HG03159 (cell line): ENCODE measurements around the gene TMEM92.
"Not testable (repeated sequence)": the region's sequence is repeated elsewhere in the genome, so short reads cannot be mapped to it uniquely, and the experiment has no call there.

Experiments used
- ATAC-seq: cut with Tn5 transposase; IDR thresholded peaks from one replicate; pipeline ENCODE4 v1.9.1; 2021; ENCODE audit warnings: mild to moderate bottlenecking, moderate library complexity; ENCODE audit not compliant: unreplicated experiment

Gene TMEM92

DNA sequence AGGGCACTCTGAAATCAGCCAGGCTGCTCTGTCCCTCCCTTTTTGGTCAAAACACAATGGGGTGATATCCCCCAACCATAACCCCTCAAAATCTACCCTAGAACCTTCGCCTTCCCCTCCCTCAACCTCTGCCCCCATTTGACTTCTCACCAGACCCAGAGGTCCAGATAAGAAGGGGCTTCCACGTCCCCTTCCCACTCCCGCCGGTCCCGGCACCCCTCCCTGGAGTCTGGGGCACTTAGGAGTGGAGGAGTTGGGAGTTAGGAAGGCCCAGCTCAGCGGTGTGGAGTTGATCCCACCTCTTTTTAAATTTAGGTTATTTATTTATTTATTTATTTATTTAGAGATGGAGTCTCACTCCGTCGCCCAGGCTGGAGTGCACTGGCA, 619 bp upstream of the TMEM92 start:
- no peak for ATAC-seq

DNA sequence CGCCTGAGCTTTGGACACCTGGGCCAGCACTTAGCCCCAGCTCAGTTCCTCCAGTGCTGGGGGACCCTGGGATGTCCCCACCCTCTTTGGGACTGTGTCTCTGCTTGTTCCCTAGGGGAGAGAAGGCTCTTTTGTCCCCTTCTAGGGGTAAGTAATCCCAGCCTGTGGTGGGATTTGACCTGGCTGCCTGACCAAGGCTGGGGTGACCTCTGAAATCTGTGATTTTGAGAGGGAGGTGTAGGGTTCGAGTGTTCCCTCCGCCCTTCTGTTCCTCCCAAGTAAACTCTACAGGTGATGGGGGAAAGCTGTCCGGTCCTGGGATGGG, 593 bp downstream of the TMEM92 start:
- ATAC-seq: no peak

DNA sequence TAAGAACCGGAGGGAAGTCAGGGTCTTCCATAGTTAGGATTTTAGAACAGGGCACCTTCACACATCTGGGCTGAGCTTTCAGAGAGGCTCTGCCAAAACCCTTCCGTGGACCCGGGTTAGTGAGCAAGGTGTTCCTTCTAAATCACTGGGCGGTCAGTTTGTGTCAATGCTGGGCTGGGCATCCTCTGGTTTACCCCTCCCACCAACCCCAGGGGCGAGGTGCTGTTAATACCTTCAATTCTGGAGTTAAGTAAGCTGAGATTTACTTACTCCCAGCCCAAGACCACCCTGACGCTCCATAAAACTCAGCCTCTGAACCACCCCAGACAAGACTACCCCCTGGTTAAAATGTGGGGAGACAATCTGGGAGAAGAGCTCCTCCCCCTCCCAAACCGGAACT, 1.0 kb downstream of the TMEM92 start:
- ATAC-seq: no peak

DNA sequence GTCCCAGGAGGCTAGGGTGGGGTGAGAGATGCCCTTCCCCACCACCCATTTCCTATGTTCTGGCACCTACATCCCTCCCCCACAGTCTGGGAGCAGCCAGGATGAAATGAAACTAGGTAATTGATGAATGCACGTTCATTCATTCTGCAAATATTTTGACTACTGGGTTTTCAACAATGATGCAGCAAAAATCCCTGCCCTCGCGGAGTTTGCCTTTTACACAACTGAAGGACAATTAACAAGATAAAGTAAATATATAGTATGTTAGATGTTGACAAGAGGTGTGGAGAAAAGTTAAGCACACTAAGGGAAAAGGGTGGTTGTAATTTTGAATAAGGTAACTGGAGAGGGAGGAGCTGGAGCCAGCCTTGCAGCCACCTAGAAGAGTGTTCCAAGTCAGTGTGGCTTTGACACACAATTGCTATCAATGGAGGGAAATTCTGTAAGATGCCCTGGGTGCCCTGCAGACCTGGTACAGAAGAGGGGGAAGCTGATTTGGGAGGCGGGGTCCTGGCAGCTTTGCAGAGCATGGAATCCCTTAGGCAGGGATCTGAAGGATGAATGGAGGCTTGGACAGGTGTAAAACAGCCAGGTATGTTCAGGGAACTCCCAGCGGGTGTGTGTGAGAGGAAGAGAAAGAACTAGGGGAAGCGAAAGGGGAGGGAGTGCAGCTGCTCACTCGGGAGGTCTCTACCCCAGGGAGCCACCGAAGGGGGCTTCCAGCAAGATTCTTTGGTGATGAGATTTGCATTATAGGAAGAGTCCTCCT, 2.5 kb downstream of the TMEM92 start:
- no peak for ATAC-seq

DNA sequence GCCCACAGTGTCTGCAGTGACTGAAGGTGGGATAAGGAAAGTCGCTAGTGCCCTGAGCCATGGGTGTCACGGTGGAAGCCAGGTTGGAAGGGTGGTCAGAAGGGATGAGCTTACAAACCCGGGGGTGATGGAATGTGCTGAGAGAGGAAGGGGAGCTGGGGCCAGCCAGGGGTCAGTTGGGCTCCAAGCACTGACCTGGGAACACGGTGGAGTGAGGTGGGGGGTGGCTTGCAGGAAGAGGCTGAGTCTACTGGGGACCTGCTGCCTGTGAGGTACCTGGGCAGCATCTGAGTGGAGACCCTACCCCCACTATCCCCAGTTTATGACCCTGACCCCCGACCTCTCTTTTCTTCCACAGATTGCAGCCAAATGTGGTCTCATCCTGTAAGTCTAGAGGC, 3.1 kb downstream of the TMEM92 start:
- ATAC-seq: no peak

- no peak for ATAC-seq
Measured at GRCh38 chr17:50278526-50279180, 4.4 kb downstream of the TMEM92 start.

GRCh38 chr17:50279181-50279526, 4.9 kb downstream of the TMEM92 start:
- no peak for ATAC-seq

- ATAC-seq: no peak
Measured at GRCh38 chr17:50279639-50280038, 5.4 kb downstream of the TMEM92 start.

DNA sequence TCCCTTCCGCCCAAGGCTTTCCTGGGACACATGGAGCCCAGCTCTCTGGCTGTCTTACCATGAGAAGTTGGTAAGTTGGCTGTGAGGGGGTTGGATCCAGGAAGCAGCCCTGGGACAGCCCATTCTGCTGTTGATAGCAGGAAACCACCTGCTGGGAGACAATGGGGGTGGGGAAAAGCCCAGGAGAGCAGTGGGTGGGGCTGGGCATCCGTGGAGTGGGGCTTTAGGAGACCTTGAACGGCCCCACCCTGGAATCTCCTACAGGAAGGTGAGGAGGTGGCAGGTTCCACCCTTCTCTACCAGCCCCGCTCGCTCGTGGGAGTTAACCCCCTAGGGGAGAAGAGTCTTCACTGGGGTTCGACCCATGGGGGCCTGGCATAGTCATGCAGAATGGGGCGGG, 5.8 kb downstream of the TMEM92 start:
- no peak for ATAC-seq

GRCh38 chr17:50280801-50281441, 6.7 kb downstream of the TMEM92 start:
- ATAC-seq: no peak

- no peak for ATAC-seq
Measured at GRCh38 chr17:50281739-50282401, 7.6 kb downstream of the TMEM92 start.

DNA sequence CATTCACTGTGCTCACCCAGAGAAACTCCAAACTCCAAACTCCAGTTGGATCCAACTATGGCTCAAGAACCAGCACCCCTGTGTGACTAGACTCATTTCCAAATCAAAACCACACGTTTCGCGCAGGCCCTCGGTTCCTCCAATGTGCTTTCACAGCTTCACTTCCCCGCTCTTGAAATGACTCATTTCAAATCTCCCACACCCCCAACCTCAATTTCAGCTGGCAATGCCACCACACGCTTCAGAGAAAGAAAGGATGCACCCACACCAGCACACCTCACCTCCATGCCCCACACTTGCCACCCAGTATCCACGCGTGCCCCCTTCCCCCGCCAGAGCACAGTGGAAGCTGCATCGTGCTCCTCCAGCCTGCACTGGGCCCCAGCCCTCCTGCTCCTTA, 9.0 kb downstream of the TMEM92 start:
- no peak for ATAC-seq

- ATAC-seq: no peak
Measured at GRCh38 chr17:50283714-50284113, 9.4 kb downstream of the TMEM92 start.

GRCh38 chr17:50285941-50286340, 11.7 kb downstream of the TMEM92 start:
- ATAC-seq: no peak

GRCh38 chr17:50287302-50287701, 13.0 kb downstream of the TMEM92 start:
- ATAC-seq: not testable (repeated sequence)

DNA sequence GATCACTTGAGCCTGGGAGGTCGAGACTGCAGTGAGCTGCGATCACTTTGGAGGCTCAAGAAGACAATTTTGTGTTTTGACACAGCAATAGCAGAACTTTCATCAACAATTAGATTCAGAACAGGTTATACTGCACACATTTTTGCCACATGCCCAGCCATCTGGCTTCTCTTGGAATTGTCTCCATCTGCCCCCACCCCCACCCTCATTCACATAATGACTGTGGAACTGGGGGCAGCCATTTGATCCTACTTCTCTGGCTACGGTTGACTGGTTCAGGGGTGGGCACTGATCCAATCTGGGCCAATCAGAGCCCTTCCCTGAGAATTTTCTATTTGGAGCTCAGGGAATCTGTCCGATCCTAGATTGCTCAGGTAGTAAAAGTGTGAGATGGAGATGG, 14.0 kb downstream of the TMEM92 start:
- ATAC-seq: no peak

DNA sequence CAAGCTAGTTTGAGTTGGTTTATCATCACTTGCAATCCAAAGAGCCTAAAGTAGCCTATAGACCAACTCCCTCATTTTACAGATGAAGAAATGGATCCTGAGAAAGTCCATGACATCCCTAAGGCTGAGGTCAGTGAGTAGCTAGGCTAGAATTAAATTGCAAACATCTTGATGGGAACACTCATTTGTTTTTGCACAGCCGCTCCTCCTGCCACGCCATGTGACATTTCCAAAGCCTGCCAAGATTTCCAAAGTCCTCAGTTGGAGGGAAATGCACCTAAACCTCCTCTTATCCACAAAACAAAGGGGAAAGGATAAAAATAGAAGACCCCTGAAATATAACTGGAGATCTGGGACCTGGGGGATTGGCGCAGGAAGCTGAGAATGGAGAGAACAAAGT, 15.0 kb downstream of the TMEM92 start:
- ATAC-seq: no peak

- no peak for ATAC-seq
Measured at GRCh38 chr17:50289991-50290702, 15.9 kb downstream of the TMEM92 start.

DNA sequence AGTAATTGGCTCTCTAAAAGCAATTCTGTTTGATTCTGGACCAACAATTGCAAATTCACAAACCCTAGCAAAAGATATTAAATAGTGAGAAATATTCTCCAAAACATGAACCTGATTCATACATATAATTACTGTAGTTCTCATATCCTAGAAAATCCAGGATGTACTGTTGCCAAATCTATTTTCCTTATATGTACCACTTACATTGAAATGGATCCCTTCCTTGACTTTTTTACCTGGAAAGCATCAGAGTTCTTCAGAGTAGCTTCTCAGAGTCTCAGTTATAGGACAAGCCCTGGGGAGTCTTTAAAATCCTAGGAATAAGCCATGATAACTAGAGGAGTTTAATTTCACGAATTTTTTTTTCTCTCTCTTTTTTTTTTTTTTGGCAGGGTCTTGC, 16.7 kb downstream of the TMEM92 start:
- ATAC-seq: no peak

- no peak for ATAC-seq
Measured at GRCh38 chr17:50292465-50292864, 18.2 kb downstream of the TMEM92 start.

GRCh38 chr17:50295021-50295420, 20.8 kb downstream of the TMEM92 start:
- no peak for ATAC-seq
